ENCODE measurements around the gene GPM6B.

Gene GPM6B

DNA sequence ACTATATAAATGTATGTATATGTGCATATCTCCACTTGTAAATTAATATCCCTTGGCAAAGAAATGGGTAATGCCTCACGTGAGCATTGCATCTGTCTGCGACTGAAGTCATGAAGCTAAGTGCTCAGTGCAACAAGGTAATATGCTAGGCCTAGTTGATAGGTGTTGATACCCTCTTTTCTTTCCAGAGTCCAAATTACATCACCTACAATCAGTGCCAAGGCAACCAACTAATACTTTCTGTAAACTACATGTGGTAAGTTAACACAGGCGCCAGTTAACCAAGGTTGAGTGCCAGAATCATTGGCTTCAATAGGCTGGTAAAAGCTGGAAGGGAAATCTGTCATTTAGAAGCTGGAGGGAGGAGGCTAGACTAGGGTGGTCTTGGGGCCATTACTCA lies 41.1 kb downstream of the GPM6B start:
- H3K4me3 ChIP-seq (ENCODE audit: low read depth, low read length): no peak overlapping the region
- DNase-seq (ENCODE audit: low read depth): no peak
- TF ChIP-seq, protein P1, sequence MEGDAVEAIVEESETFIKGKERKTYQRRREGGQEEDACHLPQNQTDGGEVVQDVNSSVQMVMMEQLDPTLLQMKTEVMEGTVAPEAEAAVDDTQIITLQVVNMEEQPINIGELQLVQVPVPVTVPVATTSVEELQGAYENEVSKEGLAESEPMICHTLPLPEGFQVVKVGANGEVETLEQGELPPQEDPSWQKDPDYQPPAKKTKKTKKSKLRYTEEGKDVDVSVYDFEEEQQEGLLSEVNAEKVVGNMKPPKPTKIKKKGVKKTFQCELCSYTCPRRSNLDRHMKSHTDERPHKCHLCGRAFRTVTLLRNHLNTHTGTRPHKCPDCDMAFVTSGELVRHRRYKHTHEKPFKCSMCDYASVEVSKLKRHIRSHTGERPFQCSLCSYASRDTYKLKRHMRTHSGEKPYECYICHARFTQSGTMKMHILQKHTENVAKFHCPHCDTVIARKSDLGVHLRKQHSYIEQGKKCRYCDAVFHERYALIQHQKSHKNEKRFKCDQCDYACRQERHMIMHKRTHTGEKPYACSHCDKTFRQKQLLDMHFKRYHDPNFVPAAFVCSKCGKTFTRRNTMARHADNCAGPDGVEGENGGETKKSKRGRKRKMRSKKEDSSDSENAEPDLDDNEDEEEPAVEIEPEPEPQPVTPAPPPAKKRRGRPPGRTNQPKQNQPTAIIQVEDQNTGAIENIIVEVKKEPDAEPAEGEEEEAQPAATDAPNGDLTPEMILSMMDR (IDR thresholded peaks at IDR 0.05; ENCODE audit: low read depth, low read length, missing control alignments): no peak

DNA sequence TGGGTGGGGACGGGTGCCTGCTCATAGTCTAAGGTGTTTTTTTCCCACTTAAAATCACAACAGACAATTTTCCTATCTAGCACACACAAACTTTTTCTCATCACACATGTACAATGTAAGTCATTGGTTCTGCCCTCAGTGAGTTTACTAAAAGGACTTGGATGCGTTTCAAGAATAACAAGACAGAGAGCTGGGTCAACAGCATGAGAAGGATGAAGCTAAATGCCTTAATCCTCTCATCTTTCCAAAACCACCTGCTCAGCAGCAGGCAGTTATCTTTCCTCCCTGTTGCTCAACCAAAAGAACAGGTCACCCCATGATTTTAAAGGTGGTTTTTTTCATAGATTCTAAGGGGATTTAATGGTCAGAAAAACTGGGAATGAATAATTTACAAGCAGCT lies 42.2 kb downstream of the GPM6B start:
- TF ChIP-seq, protein P1 (IDR thresholded peaks at IDR 0.05; ENCODE audit: low read depth, low read length, missing control alignments): no peak
- no peak overlapping the region for H3K4me3 ChIP-seq (ENCODE audit: low read depth, low read length)
- DNase-seq (ENCODE audit: low read depth): no peak

DNA sequence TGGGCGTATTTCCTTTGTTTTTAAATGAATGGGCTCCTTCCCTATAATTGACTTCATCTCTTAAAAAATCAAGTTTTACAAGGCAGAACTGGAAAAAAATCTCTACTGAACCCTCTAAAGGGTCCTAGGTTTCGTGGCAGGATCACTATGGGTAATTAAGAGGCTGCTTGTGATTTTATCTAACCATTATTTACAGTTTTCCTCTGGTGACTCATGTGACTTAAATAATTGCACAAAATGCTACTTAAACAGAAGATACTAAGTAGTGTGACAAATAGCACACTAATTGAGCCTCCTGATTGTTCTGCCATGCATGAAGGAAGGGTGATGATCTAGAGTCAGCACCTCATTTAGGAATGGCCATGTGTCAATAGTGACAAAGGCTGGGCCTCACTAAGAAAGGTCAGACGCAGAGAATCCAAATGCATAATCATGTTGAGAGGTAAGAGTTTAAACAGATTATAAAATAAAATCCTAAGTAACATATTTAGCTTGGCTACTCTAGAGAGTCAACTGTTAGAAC lies 46.8 kb downstream of the GPM6B start:
- H3K4me3 ChIP-seq (ENCODE audit: low read depth, low read length): no peak overlapping the region
- TF ChIP-seq, protein P1 (IDR thresholded peaks at IDR 0.05; ENCODE audit: low read depth, low read length, missing control alignments): no peak
- DNase-seq (ENCODE audit: low read depth): no peak

DNA sequence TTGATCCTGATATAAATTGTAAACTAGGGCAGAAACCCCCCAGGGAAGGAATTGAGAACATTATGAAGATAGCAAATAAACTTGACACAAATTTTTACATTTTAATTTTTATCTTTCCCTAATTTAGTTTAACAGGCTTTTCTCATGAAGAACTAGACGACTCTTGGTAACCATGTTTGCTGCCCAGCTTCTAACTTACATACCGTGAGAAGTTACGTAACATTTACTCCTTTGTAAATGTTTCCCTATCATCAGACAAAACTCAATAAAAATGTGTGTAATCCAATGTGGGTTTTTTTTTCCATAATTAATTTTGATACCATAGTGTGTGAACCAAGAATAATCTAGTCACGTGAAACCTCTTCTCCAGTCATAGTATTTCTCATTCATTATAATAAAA lies 48.0 kb downstream of the GPM6B start:
- DNase-seq (ENCODE audit: low read depth): no peak
- TF ChIP-seq, protein P1 (IDR thresholded peaks at IDR 0.05; ENCODE audit: low read depth, low read length, missing control alignments): no peak
- H3K4me3 ChIP-seq (ENCODE audit: low read depth, low read length): no peak overlapping the region

DNA sequence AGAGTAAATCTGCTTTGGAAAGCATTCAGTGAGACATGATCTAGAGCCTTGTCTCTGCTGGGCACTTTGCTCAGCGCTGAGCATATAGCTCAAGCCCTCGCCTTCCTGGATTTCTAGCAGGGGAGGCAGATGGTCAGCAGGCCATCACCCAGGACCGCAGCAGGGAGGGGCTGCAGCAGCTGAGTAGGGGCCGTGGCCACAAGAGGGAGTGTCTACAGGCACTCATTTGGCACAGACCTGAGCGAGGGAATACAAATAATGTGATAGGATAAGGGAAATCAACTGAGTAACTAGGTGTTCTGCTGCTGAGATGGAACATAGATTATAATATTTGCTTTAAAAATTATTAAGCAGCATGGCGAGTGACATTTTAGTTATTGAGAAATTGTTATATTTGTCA lies 52.1 kb downstream of the GPM6B start:
- DNase-seq (ENCODE audit: low read depth): no peak
- TF ChIP-seq, protein P1 (IDR thresholded peaks at IDR 0.05; ENCODE audit: low read depth, low read length, missing control alignments): no peak
- H3K4me3 ChIP-seq (ENCODE audit: low read depth, low read length): no peak overlapping the region

DNA sequence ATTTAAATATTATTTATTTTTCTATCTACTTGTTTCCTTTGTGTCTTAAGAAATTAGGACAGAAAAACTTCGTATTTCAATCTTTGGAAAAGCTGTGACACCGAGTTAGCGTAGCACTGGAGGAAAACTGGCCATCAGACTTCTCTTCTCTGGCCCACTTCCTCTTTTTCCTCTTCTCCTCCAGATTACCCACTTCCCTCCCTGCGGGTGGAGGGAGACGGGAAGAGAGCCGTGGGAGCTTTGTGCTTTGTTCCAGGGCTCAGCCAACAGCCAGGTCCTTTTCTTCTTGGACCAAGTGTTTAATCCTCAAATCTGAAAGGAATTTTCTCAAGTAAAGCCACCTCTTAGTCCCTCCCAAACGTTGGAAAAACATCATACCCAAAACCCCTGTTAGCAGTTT lies 52.6 kb downstream of the GPM6B start:
- DNase-seq (ENCODE audit: low read depth): no peak
- H3K4me3 ChIP-seq (ENCODE audit: low read depth, low read length): no peak overlapping the region
- TF ChIP-seq, protein P1 (IDR thresholded peaks at IDR 0.05; ENCODE audit: low read depth, low read length, missing control alignments): no peak

DNA sequence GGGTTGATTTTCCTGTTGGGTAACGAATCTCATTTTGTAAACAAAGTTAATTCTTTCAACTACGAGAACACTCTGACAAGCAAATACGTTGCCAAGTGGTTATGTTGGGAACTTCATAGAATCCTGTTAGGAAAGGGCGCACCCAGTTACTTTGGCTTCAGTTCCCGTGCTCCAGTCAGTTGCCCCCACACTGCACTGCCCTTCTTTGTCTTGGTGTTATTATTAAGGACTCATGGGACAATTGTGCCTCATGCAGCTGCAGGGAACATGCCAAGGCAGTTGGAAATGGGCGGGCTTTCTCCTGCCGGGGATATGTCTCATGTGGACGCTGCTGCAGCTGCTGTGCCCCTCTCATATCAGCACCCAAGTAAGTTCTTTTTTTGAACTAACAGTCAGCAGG lies 53.4 kb downstream of the GPM6B start:
- TF ChIP-seq, protein P1 (IDR thresholded peaks at IDR 0.05; ENCODE audit: low read depth, low read length, missing control alignments): no peak
- DNase-seq (ENCODE audit: low read depth): no peak
- no peak overlapping the region for H3K4me3 ChIP-seq (ENCODE audit: low read depth, low read length)

Data from GM12864 (cell line).